ENCODE measurements around the gene OR10AD1.
"Not testable (repeated sequence)": the region's sequence is repeated elsewhere in the genome, so short reads cannot be mapped to it uniquely, and the experiment has no call there.

GRCh38 chr12:48224533-48224932, 21.4 kb upstream of the OR10AD1 start:
- not testable (repeated sequence) for TF ChIP-seq ATF6 (CRISPR knock-in tag; IDR thresholded peaks at IDR 0.05); CTCF (IDR thresholded peaks at IDR 0.05); ZBTB43 (CRISPR knock-in tag; IDR thresholded peaks at IDR 0.05); SMAD4 (CRISPR knock-in tag; IDR thresholded peaks at IDR 0.05)

Data from WTC11 (cell line).